GM21786 (cell line): ENCODE measurements around the gene ZCCHC17.
"Not testable (repeated sequence)": the region's sequence is repeated elsewhere in the genome, so short reads cannot be mapped to it uniquely, and the experiment has no call there.

Experiments
- ATAC-seq: cut with Tn5 transposase; IDR thresholded peaks from one replicate; pipeline ENCODE4 v1.9.1; 2021; ENCODE audit not compliant: unreplicated experiment

Gene ZCCHC17

GRCh38 chr1:31368611-31369107, 71.8 kb downstream of the ZCCHC17 start:
- no peak for ATAC-seq

DNA sequence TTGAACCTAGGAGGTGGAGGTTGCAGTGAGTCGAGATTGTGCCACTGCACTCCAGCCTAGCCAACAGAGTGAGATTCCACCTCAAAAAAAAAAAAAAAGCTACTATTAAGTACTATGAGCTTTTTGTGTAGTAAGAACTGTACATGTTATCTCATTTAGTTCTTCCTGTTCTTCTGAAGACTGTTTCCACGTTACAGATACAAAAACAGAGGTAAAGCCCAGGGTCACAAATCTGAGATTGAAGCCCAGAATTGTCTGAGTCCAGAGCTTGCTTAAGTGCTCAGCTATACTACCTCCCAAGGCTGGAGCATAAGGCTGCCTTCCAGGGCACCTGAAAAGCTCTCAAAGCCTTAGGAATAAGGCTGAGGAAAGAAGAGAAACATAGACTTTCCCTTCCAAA, 73.2 kb downstream of the ZCCHC17 start:
- no peak for ATAC-seq

GRCh38 chr1:31370565-31370964, 73.7 kb downstream of the ZCCHC17 start:
- no peak for ATAC-seq

DNA sequence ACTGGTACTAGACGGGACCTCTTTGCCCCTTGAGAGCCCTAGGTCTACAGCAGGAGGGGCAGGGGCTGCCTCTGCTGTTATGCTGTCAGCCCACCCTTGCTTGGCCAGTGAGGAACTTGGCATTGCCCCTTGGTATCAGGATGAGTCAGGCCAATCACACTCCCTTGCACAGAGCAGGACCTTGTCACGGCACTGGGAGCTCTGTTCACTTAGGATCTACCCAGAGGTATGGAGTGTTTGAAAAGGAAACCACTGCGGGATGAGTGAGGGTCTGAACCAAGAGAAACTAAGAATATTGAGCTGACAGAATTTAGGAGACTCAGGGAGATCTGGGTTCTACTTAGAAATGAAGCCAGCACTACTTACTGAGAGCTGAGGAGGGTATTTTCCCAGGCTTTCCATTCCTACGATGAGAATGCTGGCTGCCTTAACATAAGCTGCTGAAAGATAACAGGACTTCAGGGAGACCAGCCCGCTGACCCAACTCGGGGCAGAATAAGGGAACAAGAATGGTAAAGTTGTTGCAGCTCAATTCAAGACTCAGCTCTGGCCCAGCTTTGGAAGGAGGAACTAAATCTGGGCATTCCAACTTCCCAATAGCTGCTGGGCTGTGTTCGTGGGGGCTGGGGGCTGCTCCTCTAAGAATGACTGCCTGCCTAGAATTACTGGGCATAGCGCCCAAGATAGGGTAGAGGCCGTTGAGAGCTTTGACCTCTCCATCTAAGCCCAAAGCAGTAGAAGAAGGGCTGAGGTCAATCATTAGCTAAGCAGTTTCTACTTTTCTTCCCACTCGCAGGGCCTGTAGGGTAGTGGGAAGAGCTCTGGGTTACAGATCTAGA, 74.5 kb downstream of the ZCCHC17 start:
- no peak for ATAC-seq

GRCh38 chr1:31372051-31372450, 75.2 kb downstream of the ZCCHC17 start:
- no peak for ATAC-seq

- no peak for ATAC-seq
Observed at GRCh38 chr1:31372751-31373055, 75.9 kb downstream of the ZCCHC17 start.

- ATAC-seq = no peak
Observed at GRCh38 chr1:31373056-31373896, 76.4 kb downstream of the ZCCHC17 start, which contains the start of gene FABP3. Gene FABP3 (minus strand): TSS chr1:31373076. CDS start chr1:31373014, 62 bp downstream.

DNA sequence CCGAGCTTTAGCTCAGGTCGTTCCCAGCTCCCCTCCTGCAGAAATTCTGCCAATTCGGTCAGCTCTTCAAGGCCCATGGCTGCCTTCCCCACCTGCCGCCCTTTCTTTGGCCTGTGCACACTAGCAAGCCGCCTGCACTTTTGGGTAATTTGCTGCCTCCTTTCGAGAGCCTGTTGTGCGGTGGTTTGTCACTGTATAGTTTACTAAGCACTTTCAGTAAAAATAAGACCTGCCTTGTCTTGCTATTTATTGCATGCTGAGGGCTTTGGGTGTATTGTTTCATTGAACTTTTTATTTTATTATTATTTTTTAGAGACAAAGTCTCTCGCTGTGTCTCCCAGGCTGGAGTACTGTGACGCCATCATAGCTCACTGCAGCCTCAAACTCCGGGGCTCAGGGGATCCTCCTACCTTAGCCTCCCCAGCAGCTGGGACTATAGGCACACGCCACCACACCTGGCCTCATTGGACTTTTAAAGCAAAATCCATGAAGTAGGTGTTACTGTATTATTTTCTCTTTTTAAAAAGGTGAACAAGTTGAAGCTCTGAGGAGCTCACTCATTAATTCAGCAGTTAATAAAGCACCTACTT, 77.2 kb downstream of the ZCCHC17 start:
- no peak for ATAC-seq

DNA sequence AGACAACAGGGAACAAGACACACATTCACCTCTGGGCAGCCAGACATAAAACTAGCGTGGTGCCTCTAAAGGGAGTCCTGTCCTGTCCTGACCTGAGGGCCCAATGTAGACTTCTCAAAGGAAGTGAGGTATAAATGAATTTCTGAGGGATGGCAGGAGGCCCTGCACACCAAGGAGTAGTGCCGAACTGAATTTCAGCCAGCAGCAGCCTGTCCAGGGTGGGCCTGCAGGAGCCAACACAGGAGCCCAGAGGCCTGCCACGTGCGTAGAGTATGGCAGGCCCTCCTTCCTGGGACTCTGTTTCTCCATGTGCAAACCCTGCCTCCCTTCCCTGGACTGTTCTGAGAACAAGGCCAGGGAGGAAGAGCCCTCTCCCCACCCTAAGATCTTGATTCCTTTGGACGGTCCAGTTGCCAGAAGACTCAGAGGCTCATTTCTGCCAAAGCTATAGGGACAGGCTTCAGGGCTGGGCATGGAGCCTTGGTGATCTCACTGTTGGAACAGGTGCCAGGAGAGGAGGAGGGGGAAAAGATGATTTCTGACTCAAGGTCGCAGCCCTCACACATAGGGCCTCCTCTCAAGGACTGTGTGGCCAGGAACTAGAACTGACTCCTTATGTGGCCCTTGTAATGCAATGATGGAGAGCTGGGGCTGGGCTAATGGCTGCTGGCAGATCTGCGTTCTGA, 77.8 kb downstream of the ZCCHC17 start:
- no peak for ATAC-seq

- ATAC-seq = no peak
Observed at GRCh38 chr1:31376375-31377134, 79.7 kb downstream of the ZCCHC17 start.

GRCh38 chr1:31377364-31377863, 80.6 kb downstream of the ZCCHC17 start:
- no peak for ATAC-seq

GRCh38 chr1:31378001-31378400, 81.2 kb downstream of the ZCCHC17 start:
- ATAC-seq = no peak

DNA sequence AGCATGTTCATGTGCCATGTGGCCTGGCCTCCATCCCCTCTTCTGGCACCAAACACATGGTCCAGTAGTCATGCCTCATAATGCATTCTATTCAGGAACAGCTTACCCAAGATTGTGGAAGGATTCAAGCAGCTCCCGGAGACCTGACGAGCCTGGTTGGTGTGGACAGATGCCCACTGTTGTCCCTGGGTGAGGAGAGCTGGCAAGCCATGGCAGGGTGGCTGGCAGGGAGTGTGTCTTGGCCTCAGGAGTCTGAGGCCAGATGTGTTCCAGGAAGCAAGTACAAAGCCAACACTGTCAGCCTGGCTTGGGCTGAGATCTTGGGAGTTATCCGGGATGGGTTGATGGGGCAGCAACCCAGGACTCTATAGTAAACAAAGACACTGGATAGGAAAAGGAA, 83.3 kb downstream of the ZCCHC17 start:
- ATAC-seq = no peak

DNA sequence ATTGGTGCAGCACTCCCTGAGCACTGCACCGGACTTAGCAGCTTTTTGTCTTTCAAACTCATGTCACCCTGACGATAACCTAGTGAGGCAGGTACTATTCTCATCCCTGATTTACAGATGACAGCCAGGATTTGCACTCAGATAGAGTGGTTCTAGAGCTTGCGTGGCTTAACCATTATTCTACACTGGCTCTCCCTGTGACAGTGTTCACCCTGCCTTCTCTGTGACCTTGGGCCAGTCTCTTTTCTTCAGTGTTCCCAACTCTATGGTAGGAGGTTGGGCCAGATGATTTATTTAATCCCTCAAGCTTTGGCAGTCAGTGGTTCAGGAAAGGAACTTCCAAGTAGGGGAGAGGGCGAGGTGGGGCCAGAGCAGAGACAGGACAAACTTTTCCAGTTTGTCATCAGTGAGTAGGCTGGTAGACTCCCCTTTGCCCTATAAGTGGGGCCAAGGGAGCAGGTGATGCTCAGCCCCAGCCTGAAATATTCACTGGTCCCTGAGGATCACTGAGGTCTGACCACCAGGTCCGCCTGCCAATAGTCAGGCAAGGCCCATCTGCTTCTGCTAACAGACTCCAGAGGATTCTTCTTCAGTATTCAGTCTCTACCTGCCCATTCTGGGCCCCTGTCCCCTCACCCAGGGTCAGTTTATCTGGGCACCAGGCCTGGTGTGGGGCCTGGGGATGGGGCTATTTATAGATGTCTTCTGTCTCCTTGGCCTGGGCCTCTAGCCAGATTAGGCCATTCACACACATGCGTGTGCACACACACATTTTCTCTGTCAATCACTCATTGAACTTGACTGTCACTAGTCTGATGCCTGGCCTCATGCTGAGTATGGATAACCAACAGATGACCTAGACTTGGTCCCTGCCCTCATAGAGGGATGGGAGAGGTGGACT, 84.8 kb downstream of the ZCCHC17 start:
- no peak for ATAC-seq

DNA sequence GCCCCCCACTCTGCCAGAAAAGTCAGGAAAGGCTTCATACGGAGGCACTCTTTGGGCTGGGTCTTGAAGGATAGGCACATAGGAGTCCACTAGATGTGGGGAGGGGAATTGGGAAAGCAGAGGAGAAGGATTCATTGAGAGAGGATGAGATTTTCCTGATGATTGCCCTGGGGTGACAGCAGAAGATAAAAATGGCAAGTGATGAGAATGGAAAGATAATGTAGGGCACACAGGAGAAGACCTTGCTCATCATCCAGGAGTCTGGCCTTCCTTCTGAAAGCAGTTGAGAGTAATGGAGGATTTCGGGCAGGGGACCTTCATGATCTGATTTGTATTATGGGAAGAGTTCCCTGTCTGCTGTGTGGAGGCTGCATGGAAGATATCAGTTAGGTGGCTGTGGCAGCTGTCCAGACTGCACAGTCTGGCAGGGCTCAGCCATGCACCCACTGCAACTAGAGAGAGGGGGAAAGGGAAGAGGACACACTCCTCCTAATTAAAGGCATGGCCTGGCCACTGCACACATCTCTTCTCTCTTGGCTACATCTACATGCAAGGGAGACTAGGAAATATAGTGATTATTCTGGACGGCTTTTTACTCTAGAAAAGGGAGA, 85.7 kb downstream of the ZCCHC17 start:
- ATAC-seq = no peak

GRCh38 chr1:31383967-31384366, 87.1 kb downstream of the ZCCHC17 start:
- ATAC-seq = no peak

DNA sequence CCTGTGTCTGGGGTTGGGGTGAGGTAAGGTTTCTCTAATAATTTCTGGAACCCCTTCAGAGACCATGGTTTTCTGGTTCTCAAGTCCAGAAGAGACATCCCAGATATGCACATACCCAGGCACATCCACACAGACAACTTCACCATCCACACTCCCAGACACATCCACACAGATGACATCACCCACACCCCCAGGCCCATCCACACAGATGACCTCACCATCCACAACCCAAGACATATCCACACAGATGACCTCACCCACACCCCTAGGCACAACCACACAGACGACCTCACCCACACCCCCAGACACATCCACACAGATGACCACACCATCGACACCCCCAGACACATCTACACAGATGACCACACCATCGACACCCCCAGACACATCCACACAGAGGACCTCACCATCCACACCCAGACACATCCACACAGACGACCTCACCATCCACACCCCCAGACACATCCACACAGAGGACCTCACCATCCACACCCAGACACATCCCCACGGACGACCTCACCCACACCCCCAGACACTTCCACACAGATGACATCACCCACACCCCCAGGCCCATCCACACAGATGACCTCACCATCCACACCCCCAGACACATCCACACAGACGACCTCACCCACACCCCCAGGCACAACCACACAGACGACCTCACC, 89.9 kb downstream of the ZCCHC17 start:
- not testable (repeated sequence) for ATAC-seq

- ATAC-seq = no peak
Observed at GRCh38 chr1:31387612-31388011, 90.8 kb downstream of the ZCCHC17 start.
